Measurements from ENCODE around the gene ARID1B.

ARID1B gene

GRCh38 chr6:156840136-156840535 lies 63.0 kb downstream of the ARID1B start:
- TF ChIP-seq CTCF (IDR thresholded peaks at IDR 0.05; ENCODE audit: extremely low read depth, missing control alignments): no peak
- DNase-seq (ENCODE audit: low spot score): no peak

- no peak for TF ChIP-seq CTCF (IDR thresholded peaks at IDR 0.05; ENCODE audit: extremely low read depth, missing control alignments)
- DNase-seq (ENCODE audit: low spot score): no peak
Observed at GRCh38 chr6:156840606-156841005, 63.4 kb downstream of the ARID1B start.

GRCh38 chr6:156841508-156841907 lies 64.3 kb downstream of the ARID1B start:
- DNase-seq (ENCODE audit: low spot score): no peak
- no peak for TF ChIP-seq CTCF (IDR thresholded peaks at IDR 0.05; ENCODE audit: extremely low read depth, missing control alignments)

- no peak for DNase-seq (ENCODE audit: low spot score)
- no peak for TF ChIP-seq CTCF (IDR thresholded peaks at IDR 0.05; ENCODE audit: extremely low read depth, missing control alignments)
Observed at GRCh38 chr6:156842598-156843250, 65.5 kb downstream of the ARID1B start.

- TF ChIP-seq CTCF (IDR thresholded peaks at IDR 0.05; ENCODE audit: extremely low read depth, missing control alignments): no peak
- DNase-seq (ENCODE audit: low spot score): no peak
Observed at GRCh38 chr6:156844089-156844488, 66.9 kb downstream of the ARID1B start.

- TF ChIP-seq CTCF (IDR thresholded peaks at IDR 0.05; ENCODE audit: extremely low read depth, missing control alignments): no peak
- DNase-seq (ENCODE audit: low spot score): no peak
Observed at GRCh38 chr6:156845454-156846155, 68.4 kb downstream of the ARID1B start.

GRCh38 chr6:156846845-156847599 lies 69.8 kb downstream of the ARID1B start:
- no peak for DNase-seq (ENCODE audit: low spot score)
- no peak for TF ChIP-seq CTCF (IDR thresholded peaks at IDR 0.05; ENCODE audit: extremely low read depth, missing control alignments)
